H7 (cell line): ENCODE data around the gene ZNF215. TPM values are rescaled to one million over a fixed set of nuclear protein-coding genes. Genes with fewer than 3 reads are reported as not detected.
"Not testable (repeated sequence)": the region's sequence is repeated elsewhere in the genome, so short reads cannot be mapped to it uniquely, and the experiment has no call there.

Experiments
- DNase-seq: peaks from one replicate; pipeline ENCODE4 v3.0.0; 2012
- H3K27me3 ChIP-seq: 2 replicates; pipeline ENCODE4 v1.6.0; 2011; ENCODE audit warnings: mild to moderate bottlenecking, low read length; ENCODE audit not compliant: control insufficient read depth, insufficient read depth
- H3K36me3 ChIP-seq: replicated peaks from 2 replicates; pipeline ENCODE4 v1.5.1; 2011; ENCODE audit warnings: low read length; ENCODE audit not compliant: control insufficient read depth, insufficient read depth
- H3K4me3 ChIP-seq: 2 replicates; pipeline ENCODE4 v1.5.1; 2011; ENCODE audit warnings: low read depth, mild to moderate bottlenecking, control low read depth, low read length, moderate library complexity; ENCODE audit not compliant: insufficient read depth
- total RNA-seq: library from RNA; depleted of rRNA; stranded (reverse); fragments of >200 nt; shearing (Covaris generic); gene quantifications from 2 replicates; pipeline ENCODE4 v1.2.3, GENCODE V29; 2014

Gene ZNF215
- total RNA-seq, 1 experiment from 2014 or later = 7.1 TPM

- Histone ChIP-seq H3K27me3 (no peaks in the 10 kb centered on the region), H3K4me3 (no peak within 1 kb of the TSS), H3K36me3 (no peaks in the 10 kb centered on the region)
- no peak for DNase-seq
These were observed 5.5 kb upstream of the ZNF215 start, which contains the start of gene OR2D3 for GRCh38 chr11:6920702-6921101. Gene OR2D3 (plus strand): TSS chr11:6921002. CDS start chr11:6921002, 0 bp downstream.

GRCh38 chr11:6925007-6925577, 1.1 kb upstream of the ZNF215 start:
- no peak overlapping the region for H3K4me3 ChIP-seq
- H3K27me3 ChIP-seq = no peaks in the 10 kb centered on the region
- DNase-seq = no peak
- no peaks in the 10 kb centered on the region for H3K36me3 ChIP-seq

DNA sequence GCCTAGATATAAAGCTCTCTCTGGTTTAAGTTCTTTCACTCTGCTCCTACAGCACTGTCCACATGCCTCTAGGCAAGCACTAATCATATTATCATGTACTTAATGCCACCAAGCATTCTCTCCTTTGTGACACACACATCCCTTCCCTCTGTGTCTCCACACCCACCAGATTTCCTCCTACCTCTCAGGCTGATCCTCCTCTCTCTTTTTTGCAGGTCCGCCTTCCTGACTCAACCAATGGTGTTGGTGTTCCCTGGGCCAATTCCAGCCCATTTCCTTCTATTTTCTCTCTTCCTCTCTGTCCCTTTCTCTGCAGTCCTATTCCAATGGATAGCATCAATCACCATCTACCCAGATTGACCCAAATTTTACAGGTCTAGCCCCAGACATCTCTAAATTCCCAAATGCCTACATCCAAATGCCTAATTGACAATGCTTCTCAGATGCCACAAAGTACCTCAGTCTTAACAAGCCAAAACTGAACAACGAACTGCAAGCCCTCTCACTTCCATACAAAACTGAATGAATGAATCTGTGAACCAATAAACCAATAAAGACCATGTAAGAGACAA, 504 bp upstream of the ZNF215 start:
- no peaks in the 10 kb centered on the region for H3K36me3 ChIP-seq
- H3K27me3 ChIP-seq = no peaks in the 10 kb centered on the region
- H3K4me3 ChIP-seq = peak overlapping the region; percentile 98
- DNase-seq = peak; percentile 23

GRCh38 chr11:6927030-6927617, 898 bp downstream of the ZNF215 start:
- Histone ChIP-seq H3K36me3 (peaks cover under 1% of the 10 kb centered on the region), H3K27me3 (no peaks in the 10 kb centered on the region), H3K4me3 (peak overlapping the region; percentile 98)
- no peak for DNase-seq

DNA sequence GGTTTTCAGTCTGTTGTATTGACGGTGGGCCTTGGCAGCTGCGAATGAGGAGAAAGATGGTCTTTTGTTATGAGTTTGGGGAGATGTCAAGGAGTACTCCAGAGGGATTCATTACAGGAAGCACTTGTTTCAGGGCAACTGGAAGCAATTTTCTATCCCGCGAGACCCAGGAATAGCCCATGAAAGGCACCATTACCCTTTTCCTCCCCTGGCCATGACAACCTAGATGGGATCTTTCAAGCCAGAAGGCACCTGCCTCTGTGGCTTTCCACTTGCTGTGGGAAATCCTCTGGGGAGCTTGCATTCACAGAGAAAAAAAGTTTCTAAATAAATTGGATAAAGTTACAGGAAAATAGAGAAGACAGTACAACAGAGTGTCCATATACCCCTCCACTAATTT, 2.7 kb downstream of the ZNF215 start:
- H3K36me3 ChIP-seq = peaks cover 4% of the 10 kb centered on the region
- no peak overlapping the region for H3K4me3 ChIP-seq
- no peak for DNase-seq
- H3K27me3 ChIP-seq = no peaks in the 10 kb centered on the region

GRCh38 chr11:6931146-6931713, 5.0 kb downstream of the ZNF215 start:
- H3K27me3 ChIP-seq = no peaks in the 10 kb centered on the region
- DNase-seq = no peak
- H3K4me3 ChIP-seq = no peak overlapping the region
- peaks cover 5% of the 10 kb centered on the region for H3K36me3 ChIP-seq

DNA sequence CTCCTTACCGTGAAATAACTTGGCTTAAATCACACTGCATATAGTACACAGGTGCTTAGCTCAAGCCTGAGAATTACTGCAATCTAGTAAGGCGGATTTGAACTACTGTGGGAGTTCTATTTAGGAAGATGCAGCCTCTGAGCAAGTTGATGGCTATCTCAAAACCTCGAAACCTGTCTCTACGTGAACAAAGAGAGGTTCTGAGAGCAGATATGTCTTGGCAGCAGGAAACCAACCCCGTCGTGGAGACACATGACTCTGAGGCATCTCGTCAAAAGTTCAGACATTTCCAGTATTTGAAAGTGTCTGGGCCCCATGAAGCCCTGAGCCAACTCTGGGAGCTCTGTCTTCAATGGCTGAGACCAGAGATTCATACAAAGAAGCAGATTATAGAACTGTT, 5.9 kb downstream of the ZNF215 start:
- no peak for DNase-seq
- no peaks in the 10 kb centered on the region for H3K27me3 ChIP-seq
- no peak overlapping the region for H3K4me3 ChIP-seq
- H3K36me3 ChIP-seq = peaks cover 5% of the 10 kb centered on the region

DNA sequence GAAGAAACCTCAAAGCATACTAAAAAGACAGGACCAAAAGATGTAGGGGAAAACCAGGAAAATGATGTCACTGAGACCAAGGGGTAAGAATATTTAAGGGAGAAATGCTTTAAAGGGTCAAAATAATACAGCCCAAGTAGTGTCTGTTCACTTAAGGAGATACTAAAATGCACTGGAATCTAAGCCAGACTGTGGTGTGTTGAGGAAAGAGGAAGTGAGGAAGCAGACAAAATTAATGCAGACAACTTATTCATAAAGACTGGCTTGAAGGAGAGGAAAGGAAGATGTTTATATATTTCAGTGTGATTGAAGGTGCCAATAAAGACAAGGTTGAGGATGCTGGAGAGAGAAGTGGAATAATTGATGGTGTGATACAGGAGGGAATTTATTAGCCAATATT, 15.7 kb downstream of the ZNF215 start:
- peaks cover 6% of the 10 kb centered on the region for H3K36me3 ChIP-seq
- no peaks in the 10 kb centered on the region for H3K27me3 ChIP-seq
- no peak for DNase-seq
- H3K4me3 ChIP-seq = no peak overlapping the region

GRCh38 chr11:6943131-6943530, 16.9 kb downstream of the ZNF215 start:
- DNase-seq = no peak
- peaks cover 6% of the 10 kb centered on the region for H3K36me3 ChIP-seq
- H3K27me3 ChIP-seq = no peaks in the 10 kb centered on the region
- no peak overlapping the region for H3K4me3 ChIP-seq

GRCh38 chr11:6954248-6954647, 28.0 kb downstream of the ZNF215 start:
- H3K27me3 ChIP-seq, DNase-seq, H3K36me3 ChIP-seq, H3K4me3 ChIP-seq: not testable (repeated sequence)

GRCh38 chr11:6962141-6962540, 35.9 kb downstream of the ZNF215 start:
- no peaks in the 10 kb centered on the region for H3K36me3 ChIP-seq
- no peak for DNase-seq
- no peak overlapping the region for H3K4me3 ChIP-seq
- no peaks in the 10 kb centered on the region for H3K27me3 ChIP-seq

DNA sequence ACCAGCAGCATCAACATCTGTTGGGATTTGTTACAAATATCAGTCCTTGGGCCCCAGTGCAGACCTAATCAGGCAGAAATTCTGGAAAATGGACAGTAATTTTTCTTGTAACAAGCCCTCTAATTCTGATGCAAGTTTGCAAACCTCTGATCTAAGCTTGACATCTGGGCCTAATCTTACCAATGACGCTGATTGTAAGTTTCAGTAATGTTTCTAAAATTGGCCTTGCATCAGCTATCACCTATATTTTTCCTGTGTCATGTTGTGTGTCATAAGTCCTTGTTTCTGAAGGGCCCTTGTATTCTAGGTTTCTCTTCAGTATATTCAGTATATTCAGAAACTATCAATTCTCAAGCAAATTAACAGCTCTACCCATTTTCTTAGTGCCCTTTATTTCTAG, 36.4 kb downstream of the ZNF215 start:
- Histone ChIP-seq H3K4me3 (no peak overlapping the region), H3K27me3 (no peaks in the 10 kb centered on the region), H3K36me3 (no peaks in the 10 kb centered on the region)
- no peak for DNase-seq

GRCh38 chr11:6968816-6969215, 42.6 kb downstream of the ZNF215 start:
- no peak for DNase-seq
- no peaks in the 10 kb centered on the region for H3K36me3 ChIP-seq
- no peaks in the 10 kb centered on the region for H3K27me3 ChIP-seq
- H3K4me3 ChIP-seq = no peak overlapping the region

- H3K36me3 ChIP-seq, DNase-seq, H3K4me3 ChIP-seq, H3K27me3 ChIP-seq: not testable (repeated sequence)
These were observed 43.6 kb downstream of the ZNF215 start for GRCh38 chr11:6969854-6970253.

GRCh38 chr11:6979365-6979764, 53.1 kb downstream of the ZNF215 start:
- H3K27me3 ChIP-seq = no peaks in the 10 kb centered on the region
- H3K4me3 ChIP-seq = no peak overlapping the region
- no peaks in the 10 kb centered on the region for H3K36me3 ChIP-seq
- no peak for DNase-seq
